Diencephalon (tissue), 1 donor: ENCODE data around the gene HYOU1. TPM values are rescaled to one million over a fixed set of nuclear protein-coding genes. Genes with fewer than 3 reads are reported as not detected.

Experiments
- small RNA-seq: library from RNA; depleted of rRNA; stranded (forward); fragments of <200 nt; gene quantifications from one replicate; pipeline ENCODE3, GENCODE V24; 2014
- total RNA-seq: library from RNA; depleted of rRNA; stranded (reverse); fragments of >200 nt; gene quantifications from one replicate; pipeline ENCODE4 v1.2.3, GENCODE V29; 2014

HYOU1 gene
- 76.6 TPM for total RNA-seq

GRCh38 chr11:119057000-119057769 lies at the start of gene HYOU1:
TSS of gene HYOU1 (minus strand) at chr11:119057205. CDS start at chr11:119056160, 1,045 bp downstream.

GRCh38 chr11:119101759-119102423 lies 44.9 kb upstream of the HYOU1 start, which contains the start of gene DPAGT1:
TSS of gene DPAGT1 (minus strand) at chr11:119101853. CDS start at chr11:119101655, 198 bp downstream.

GRCh38 chr11:119084663-119085436 lies 27.8 kb upstream of the HYOU1 start, which contains the start of gene HMBS:
TSS of gene HMBS (plus strand) at chr11:119084881. CDS start at chr11:119085034, 153 bp downstream.

GRCh38 chr11:119067371-119068222 lies 10.6 kb upstream of the HYOU1 start, which contains the start of gene VPS11:
TSS of gene VPS11 (plus strand) at chr11:119067818. CDS start at chr11:119067824, 6 bp downstream.

GRCh38 chr11:119030329-119031047 lies 26.5 kb downstream of the HYOU1 start, which contains the start of gene SLC37A4:
TSS of gene SLC37A4 (minus strand) at chr11:119030877.

GRCh38 chr11:119018074-119018938 lies 38.7 kb downstream of the HYOU1 start, which contains the start of the genes RPS25 and TRAPPC4:
TSS of gene RPS25 (minus strand) at chr11:119018343. CDS start at chr11:119018284, 59 bp downstream.
TSS of gene TRAPPC4 (plus strand) at chr11:119018766. CDS start at chr11:119018796, 30 bp downstream.

GRCh38 chr11:118997627-118998387 lies 59.2 kb downstream of the HYOU1 start, which contains the start of gene CENATAC:
TSS of gene CENATAC (plus strand) at chr11:118998138. CDS start at chr11:118998198, 60 bp downstream.

Small RNA genes within 50 kb of the gene (small RNA-seq; reads per million reads assigned to genes)
- gene AP003392.2 (not detected), gene RF00017 (not detected), gene RF00019 (not detected)

Other genes with a start within 250 kb of the HYOU1 start
- gene CXCR5, start 173.3 kb downstream of the HYOU1 start, total RNA-seq = not detected
- gene BCL9L, start 131.3 kb downstream of the HYOU1 start, total RNA-seq = 6.5 TPM
- gene UPK2, start 100.9 kb downstream of the HYOU1 start, total RNA-seq = not detected
- not detected for gene FOXR1, start 85.4 kb downstream of the HYOU1 start, total RNA-seq
- gene CENATAC, start 59.1 kb downstream of the HYOU1 start, total RNA-seq = 38.5 TPM
- 702 TPM for gene RPS25, start 38.9 kb downstream of the HYOU1 start, total RNA-seq
- 69.0 TPM for gene TRAPPC4, start 38.4 kb downstream of the HYOU1 start, total RNA-seq
- gene SLC37A4, start 26.3 kb downstream of the HYOU1 start, total RNA-seq = 12.0 TPM
- 28.1 TPM for gene VPS11, start 10.6 kb upstream of the HYOU1 start, total RNA-seq
- gene HMBS, start 27.7 kb upstream of the HYOU1 start, total RNA-seq = 6.7 TPM
- 11.3 TPM for gene DPAGT1, start 44.6 kb upstream of the HYOU1 start, total RNA-seq
- 15.5 TPM for gene C2CD2L, start 50.1 kb upstream of the HYOU1 start, total RNA-seq
- gene HINFP, start 64.4 kb upstream of the HYOU1 start, total RNA-seq = 25.8 TPM
- 9.0 TPM for gene ABCG4, start 91.8 kb upstream of the HYOU1 start, total RNA-seq
- gene NLRX1, start 111.5 kb upstream of the HYOU1 start, total RNA-seq = 5.5 TPM
- gene NHERF4, start 128.3 kb upstream of the HYOU1 start, total RNA-seq = not detected
- 24.7 TPM for gene CBL, start 149.1 kb upstream of the HYOU1 start, total RNA-seq